K562 (cell line): ENCODE measurements around the gene SLC27A6. TPM values are rescaled to one million over a fixed set of nuclear protein-coding genes. Genes with fewer than 3 reads are reported as not detected.

Source experiments
- ATAC-seq: fragments of 200-7000 bp; cut with Tn5 transposase; 3 replicates; pipeline ENCODE4 v1.9.1; 2020; ENCODE audit warnings: moderate library complexity
- BruUV-seq: library from RNA; stranded (reverse); fragments of 400-500 nt; replicated peaks from 2 replicates; lab custom pipeline; 2021; lab: Mats Ljungman, UMichigan
- CTCF ChIA-PET: fragments of 300-600 bp; formaldehyde crosslinking; extraction: SDS; loops from one replicate; lab custom pipeline; 2021; ENCODE audit warnings: low intra/inter-chr PET ratio; lab: Yijun Ruan, JAX
- POLR2A ChIA-PET: fragments of 300-600, 350-650 bp; sonication (Branson Sonifier 250); formaldehyde crosslinking; extraction: SDS; loops from one replicate; lab custom pipeline; 2021; ENCODE audit warnings: antibody characterized with exemption, inconsistent platforms; lab: Yijun Ruan, JAX
- DNase-seq, 4 experiments: peaks; one replicate each; pipeline versions ENCODE4 v3.0.0 to v3.0.0-alpha.2; 2011 to 2018; ENCODE audit warnings: low spot score in 3 of 4, mixed read lengths in 3 of 4; ENCODE audit errors: extremely low read depth in 1 of 4
- FAIRE-seq: peaks from 2 replicates; lab custom pipeline; 2011; peaks lifted over from hg19 to GRCh38; lab: Jason Lieb, UNC
- H2AFZ ChIP-seq: 2 replicates; pipeline ENCODE4 v1.6.0; 2011; ENCODE audit warnings: low read depth, low read length, control low read depth, inconsistent platforms
- H3K27ac ChIP-seq: fragments of 200-600 bp; 3 replicates; pipeline ENCODE4 v1.8.0; 2011; ENCODE audit warnings: low read depth, mild to moderate bottlenecking, control low read depth, inconsistent platforms, low read length, moderate library complexity, mixed read lengths; ENCODE audit errors: extremely low read depth
- H3K27me3 ChIP-seq, 2 experiments: fragments of 300-600 bp in 1 of 2; 2 replicates in 1 of 2; 3 replicates in 1 of 2; pipeline versions ENCODE4 v1.6.0 to v1.8.0; 2011; ENCODE audit warnings: inconsistent platforms in 2 of 2, low read length in 2 of 2, mild to moderate bottlenecking in 1 of 2, mixed read lengths in 1 of 2, moderate library complexity in 1 of 2; ENCODE audit not compliant: control insufficient read depth in 2 of 2, insufficient read depth in 2 of 2
- H3K36me3 ChIP-seq: fragments of 300-600 bp; 3 replicates; pipeline ENCODE4 v1.8.0; 2011; ENCODE audit warnings: mild to moderate bottlenecking, low read length, inconsistent platforms; ENCODE audit not compliant: control insufficient read depth, insufficient read depth
- H3K4me1 ChIP-seq, 2 experiments: fragments of 200-600 bp in 1 of 2; replicated peaks in 1 of 2; 2 replicates in 1 of 2; 3 replicates in 1 of 2; pipeline versions ENCODE4 v1.5.1 to v1.8.0; 2011; ENCODE audit warnings: inconsistent platforms in 2 of 2, low read length in 2 of 2, mild to moderate bottlenecking in 1 of 2, mixed read lengths in 1 of 2, moderate library complexity in 1 of 2; ENCODE audit not compliant: control insufficient read depth in 2 of 2, insufficient read depth in 2 of 2
- H3K4me2 ChIP-seq: 2 replicates; pipeline ENCODE4 v1.6.1; 2011; ENCODE audit warnings: low read length, control low read depth, inconsistent platforms, mixed read lengths; ENCODE audit not compliant: insufficient read depth
- H3K4me3 ChIP-seq: fragments of 200-600 bp; sonication (generic), shearing (Covaris generic); 2 replicates; pipeline ENCODE4 v1.5.1; 2016; ENCODE audit warnings: control low read depth, inconsistent platforms
- H3K79me2 ChIP-seq: fragments of 200-600 bp; 3 replicates; pipeline ENCODE4 v1.8.0; 2011; ENCODE audit warnings: low read length, inconsistent platforms; ENCODE audit not compliant: control insufficient read depth, insufficient read depth
- H3K9ac ChIP-seq, 2 experiments: 2 replicates each; pipeline versions ENCODE4 v1.6.0 to v1.6.1; 2011; ENCODE audit warnings: low read depth in 2 of 2, low read length in 2 of 2, control low read depth in 1 of 2, inconsistent platforms in 1 of 2, mild to moderate bottlenecking in 1 of 2, mixed read lengths in 1 of 2; ENCODE audit not compliant: insufficient read depth in 1 of 2
- H3K9me1 ChIP-seq: one replicate; pipeline ENCODE4 v1.6.0; 2011; ENCODE audit warnings: inconsistent platforms, mild to moderate bottlenecking, low read length, moderate library complexity; ENCODE audit not compliant: control insufficient read depth, insufficient read depth
- H3K9me3 ChIP-seq: replicated peaks from 2 replicates; pipeline ENCODE4 v1.5.1; 2011; ENCODE audit warnings: low read depth, low read length, inconsistent platforms; ENCODE audit not compliant: control insufficient read depth, insufficient read depth
- H4K20me1 ChIP-seq: replicated peaks from 2 replicates; pipeline ENCODE4 v1.6.1; 2011; ENCODE audit warnings: low read length, inconsistent platforms, mixed read lengths; ENCODE audit not compliant: control insufficient read depth, insufficient read depth
- BCLAF1 ChIP-seq, 2 experiments: fragments of 450-650 bp in 1 of 2; IDR thresholded peaks; 2 replicates each; pipeline ENCODE4 v1.6.1; 2011 to 2017; ENCODE audit warnings: low read depth in 2 of 2, antibody characterized with exemption in 1 of 2, borderline replicate concordance in 1 of 2, low read length in 1 of 2, mild to moderate bottlenecking in 1 of 2, mixed read lengths in 1 of 2; ENCODE audit not compliant: control insufficient read depth in 1 of 2
- HDGF ChIP-seq: fragments of 450-650 bp; IDR thresholded peaks from 2 replicates; pipeline ENCODE4 v1.6.1; 2016
- HMG20A ChIP-seq: fragments of 450-650 bp; formaldehyde crosslinking; conservative IDR thresholded peaks from 2 replicates; pipeline ENCODE4 v1.4.0; 2020; ENCODE audit warnings: mild to moderate bottlenecking, mixed read lengths
- HNRNPL ChIP-seq: fragments of 200-400 bp; formaldehyde crosslinking; IDR thresholded peaks from 2 replicates; pipeline ENCODE4 v1.6.1; 2017; ENCODE audit warnings: low read depth, mild to moderate bottlenecking, low read length
- KDM1A ChIP-seq, 2 experiments: fragments of 450-650 bp; IDR thresholded peaks; 2 replicates each; pipeline ENCODE4 v1.6.1; 2016; ENCODE audit warnings: mild to moderate bottlenecking in 2 of 2
- MBD1 ChIP-seq: fragments of 250-450 bp; sonication (Bioruptor Pico); IDR thresholded peaks from 2 replicates; pipeline ENCODE4 v1.8.0; 2022; ENCODE audit warnings: inconsistent platforms
- NFYB ChIP-seq: IDR thresholded peaks from 2 replicates; pipeline ENCODE4 v1.6.1; 2011; ENCODE audit warnings: mild to moderate bottlenecking, moderate library complexity; ENCODE audit not compliant: insufficient read length; ENCODE audit errors: extremely low read depth
- PRPF4 ChIP-seq: fragments of 200-400 bp; formaldehyde crosslinking; IDR thresholded peaks from one replicate; pipeline ENCODE4 v1.6.1; 2017; ENCODE audit warnings: low read length, low read depth, mild to moderate bottlenecking; ENCODE audit not compliant: insufficient read depth, poor library complexity, severe bottlenecking
- SRSF9 ChIP-seq: fragments of 200-400 bp; formaldehyde crosslinking; IDR thresholded peaks from 2 replicates; pipeline ENCODE4 v1.6.1; 2017; ENCODE audit warnings: low read depth, low read length, borderline replicate concordance
- ZKSCAN8 ChIP-seq: fragments of 200-800 bp; sonication (Bioruptor generic); IDR thresholded peaks from 2 replicates; pipeline ENCODE4 v1.6.1; 2016; ENCODE audit warnings: missing genetic modification characterization, missing compliant biosample characterization
- ZNF282 ChIP-seq: sonication (generic); formaldehyde crosslinking; IDR thresholded peaks from 2 replicates; pipeline ENCODE4 v1.8.1; 2023; ENCODE audit warnings: missing genetic modification reagents
- WGBS: fragments of 100-300 bp; shearing (Covaris generic); methylation state at CpG from one replicate; pipeline ENCODE4 v1.1.6; 2016; ENCODE audit warnings: low coverage, mixed read lengths; ENCODE audit not compliant: insufficient coverage; ENCODE audit errors: missing lambda C conversion rate; 5-methylcytosine and 5-hydroxymethylcytosine counted together
- in situ Hi-C: fragments of 300-500 bp; cut with MboI; formaldehyde crosslinking; loops from 4 replicates; pipeline ENCODE4 v1.15.0; 2018; ENCODE audit warnings: inconsistent platforms, mixed read lengths
- intact Hi-C: fragments of 100-400 bp; cut with micrococcal nuclease; formaldehyde crosslinking; loops from 2 replicates; pipeline ENCODE4 v1.14.2; 2022
- polyA plus RNA-seq, 8 experiments: library from polyadenylated mRNA; depleted of rRNA in 4 of 8; stranded (reverse) in 5 of 8; unstranded in 3 of 8; fragments of >200 nt; fragmentation: Nextera tagmentation in 2 of 8; fragmentation: Illumina TruSeq in 1 of 8; extraction: Ambion mirVana in 2 of 8; extraction: Trizol in 1 of 8; gene quantifications; 2 replicates each; pipeline versions ENCODE4 v1.2.1 to v1.2.3, GENCODE V29; 2011 to 2014; ENCODE audit warnings: inconsistent platforms in 1 of 8, missing spikeins in 1 of 8
- total RNA-seq, 7 experiments: library from RNA; depleted of rRNA in 6 of 7; stranded (reverse); fragments of >200 nt in 6 of 7; fragmentation: Illumina TruSeq in 2 of 7; extraction: Trizol in 2 of 7; gene quantifications; 2 replicates each; pipeline versions ENCODE4 v1.2.1 to v1.2.3, GENCODE V29; 2011 to 2021; ENCODE audit warnings: low replicate concordance in 1 of 7
- TF ChIP-seq, protein P1 (sequence below), 2 experiments: IDR thresholded peaks; 2 replicates each; pipeline ENCODE4 v1.6.1; 2011; ENCODE audit warnings: borderline replicate concordance in 1 of 2, control low read depth in 1 of 2, low read depth in 1 of 2, low read length in 1 of 2, mild to moderate bottlenecking in 1 of 2, mixed read lengths in 1 of 2, moderate library complexity in 1 of 2; ENCODE audit not compliant: insufficient read depth in 1 of 2, insufficient read length in 1 of 2, poor library complexity in 1 of 2, severe bottlenecking in 1 of 2; ENCODE audit errors: extremely low read depth in 1 of 2
- TF ChIP-seq, protein P2 (sequence below): sonication (generic); IDR thresholded peaks from 2 replicates; pipeline ENCODE4 v1.6.1; 2016
- TF ChIP-seq, protein P3 (sequence below): fragments of 250-450 bp; sonication (Bioruptor Pico); IDR thresholded peaks from 2 replicates; pipeline ENCODE4 v1.6.1; 2021; ENCODE audit warnings: mild to moderate bottlenecking

SLC27A6 gene
- total and polyA plus RNA-seq, 9 of the 15 experiments (the other 6 are each of a cell fraction or from before 2014, with no cell fraction given) = 0.56 to 1.9 (median 1.2) TPM

DNA sequence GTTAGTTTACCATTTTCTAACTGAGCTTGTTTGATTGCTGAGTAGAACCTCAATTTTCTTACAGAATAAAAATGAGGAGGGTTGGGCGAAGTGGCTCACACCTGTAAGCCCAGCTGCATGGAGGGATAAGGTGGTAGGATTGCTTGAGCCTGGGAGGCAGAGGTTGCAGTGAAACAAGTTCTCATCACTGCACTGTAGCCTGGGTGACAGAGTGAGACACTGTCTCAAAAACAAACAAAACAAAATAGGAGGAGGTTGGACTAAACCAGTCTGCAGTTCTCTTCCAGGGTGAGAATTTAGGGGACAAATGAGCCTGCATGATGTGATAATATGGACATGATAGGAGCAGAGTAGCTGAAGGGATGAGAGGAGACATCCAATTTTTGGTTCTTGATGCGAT is 57.3 kb downstream of the SLC27A6 start:
- FAIRE-seq = no peak
- ChIA-PET POLR2A (no interaction called here), CTCF (no interaction called here)
- Histone ChIP-seq H3K9me1 (no peaks in the 10 kb centered on the region), H3K9ac (no peak overlapping the region), H3K27ac (no peak overlapping the region), H4K20me1 (no peaks in the 10 kb centered on the region), H3K4me1 (no peaks in the 10 kb centered on the region), H3K4me3 (no peak overlapping the region), H3K79me2 (no peaks in the 10 kb centered on the region), H3K36me3 (no peaks in the 10 kb centered on the region), H3K27me3 (no peaks in the 10 kb centered on the region), H3K9me3 (no peaks in the 10 kb centered on the region), H2AFZ (no peak overlapping the region), H3K4me2 (no peak overlapping the region)
- DNase-seq = no peak
- no TSS peak for BruUV-seq
- ATAC-seq = no peak
- in situ Hi-C loops = no loop called here
- intact Hi-C loops = no loop called here
- 8% methylated on average over 2 of the region's 2 CpGs for WGBS
- no peak for TF ChIP-seq PRPF4
- TF ChIP-seq HNRNPL = no peak
- TF ChIP-seq HMG20A (CRISPR knock-in tag) = no peak
- no peak for TF ChIP-seq HDGF
- TF ChIP-seq MBD1 = no peak
- TF ChIP-seq, protein P1, sequence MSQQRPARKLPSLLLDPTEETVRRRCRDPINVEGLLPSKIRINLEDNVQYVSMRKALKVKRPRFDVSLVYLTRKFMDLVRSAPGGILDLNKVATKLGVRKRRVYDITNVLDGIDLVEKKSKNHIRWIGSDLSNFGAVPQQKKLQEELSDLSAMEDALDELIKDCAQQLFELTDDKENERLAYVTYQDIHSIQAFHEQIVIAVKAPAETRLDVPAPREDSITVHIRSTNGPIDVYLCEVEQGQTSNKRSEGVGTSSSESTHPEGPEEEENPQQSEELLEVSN (IDR thresholded peaks at IDR 0.05; ENCODE audit: borderline replicate concordance in 1 of 2, extremely low read depth in 1 of 2, insufficient read depth in 1 of 2, insufficient read length in 1 of 2, low read depth in 1 of 2, low read length in 1 of 2, poor library complexity in 1 of 2, severe bottlenecking in 1 of 2) = no peak
- TF ChIP-seq ZKSCAN8 (CRISPR knock-in tag) = no peak
- TF ChIP-seq, protein P2, sequence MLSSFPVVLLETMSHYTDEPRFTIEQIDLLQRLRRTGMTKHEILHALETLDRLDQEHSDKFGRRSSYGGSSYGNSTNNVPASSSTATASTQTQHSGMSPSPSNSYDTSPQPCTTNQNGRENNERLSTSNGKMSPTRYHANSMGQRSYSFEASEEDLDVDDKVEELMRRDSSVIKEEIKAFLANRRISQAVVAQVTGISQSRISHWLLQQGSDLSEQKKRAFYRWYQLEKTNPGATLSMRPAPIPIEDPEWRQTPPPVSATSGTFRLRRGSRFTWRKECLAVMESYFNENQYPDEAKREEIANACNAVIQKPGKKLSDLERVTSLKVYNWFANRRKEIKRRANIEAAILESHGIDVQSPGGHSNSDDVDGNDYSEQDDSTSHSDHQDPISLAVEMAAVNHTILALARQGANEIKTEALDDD = no peak
- TF ChIP-seq BCLAF1 (IDR thresholded peaks at IDR 0.05; ENCODE audit: borderline replicate concordance in 1 of 2, control insufficient read depth in 1 of 2, low read depth in 2 of 2, low read length in 1 of 2) = no peak
- no peak for TF ChIP-seq KDM1A (IDR thresholded peaks at IDR 0.05)
- TF ChIP-seq SRSF9 = no peak
- no peak for TF ChIP-seq NFYB
- no peak for TF ChIP-seq ZNF282
- TF ChIP-seq, protein P3, sequence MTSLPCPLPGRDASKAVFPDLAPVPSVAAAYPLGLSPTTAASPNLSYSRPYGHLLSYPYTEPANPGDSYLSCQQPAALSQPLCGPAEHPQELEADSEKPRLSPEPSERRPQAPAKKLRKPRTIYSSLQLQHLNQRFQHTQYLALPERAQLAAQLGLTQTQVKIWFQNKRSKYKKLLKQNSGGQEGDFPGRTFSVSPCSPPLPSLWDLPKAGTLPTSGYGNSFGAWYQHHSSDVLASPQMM (CRISPR knock-in tag) = no peak
